Measurements from ENCODE around the gene TTC34. TPM values are rescaled to one million over a fixed set of nuclear protein-coding genes. Genes with fewer than 3 reads are reported as not detected.

The TTC34 gene
- total RNA-seq, 1 donor, result 0.36 TPM

- DNase-seq (ENCODE audit: insufficient read length, low spot score, missing footprints), result peak; percentile 73
- Histone ChIP-seq H3K4me2 (ENCODE audit: insufficient read depth, low read length) (no peak overlapping the region), H2AFZ (ENCODE audit: low read length) (no peak overlapping the region), H3K9me3 (ENCODE audit: low read depth, low read length) (no peaks in the 10 kb centered on the region), H3K79me2 (ENCODE audit: insufficient read depth, low read length) (no peaks in the 10 kb centered on the region), H3K4me1 (ENCODE audit: insufficient read depth, low read length) (no peaks in the 10 kb centered on the region), H3K4me3 (ENCODE audit: insufficient read depth, low read length) (no peak overlapping the region), H3K27me3 (ENCODE audit: insufficient read depth, low read length) (no peaks in the 10 kb centered on the region), H3K27ac (ENCODE audit: low read depth, low read length) (no peak overlapping the region), H3K36me3 (ENCODE audit: insufficient read depth, low read length) (no peaks in the 10 kb centered on the region), H4K20me1 (ENCODE audit: insufficient read depth, low read length) (no peaks in the 10 kb centered on the region)
- TF ChIP-seq, protein P1, sequence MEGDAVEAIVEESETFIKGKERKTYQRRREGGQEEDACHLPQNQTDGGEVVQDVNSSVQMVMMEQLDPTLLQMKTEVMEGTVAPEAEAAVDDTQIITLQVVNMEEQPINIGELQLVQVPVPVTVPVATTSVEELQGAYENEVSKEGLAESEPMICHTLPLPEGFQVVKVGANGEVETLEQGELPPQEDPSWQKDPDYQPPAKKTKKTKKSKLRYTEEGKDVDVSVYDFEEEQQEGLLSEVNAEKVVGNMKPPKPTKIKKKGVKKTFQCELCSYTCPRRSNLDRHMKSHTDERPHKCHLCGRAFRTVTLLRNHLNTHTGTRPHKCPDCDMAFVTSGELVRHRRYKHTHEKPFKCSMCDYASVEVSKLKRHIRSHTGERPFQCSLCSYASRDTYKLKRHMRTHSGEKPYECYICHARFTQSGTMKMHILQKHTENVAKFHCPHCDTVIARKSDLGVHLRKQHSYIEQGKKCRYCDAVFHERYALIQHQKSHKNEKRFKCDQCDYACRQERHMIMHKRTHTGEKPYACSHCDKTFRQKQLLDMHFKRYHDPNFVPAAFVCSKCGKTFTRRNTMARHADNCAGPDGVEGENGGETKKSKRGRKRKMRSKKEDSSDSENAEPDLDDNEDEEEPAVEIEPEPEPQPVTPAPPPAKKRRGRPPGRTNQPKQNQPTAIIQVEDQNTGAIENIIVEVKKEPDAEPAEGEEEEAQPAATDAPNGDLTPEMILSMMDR (IDR thresholded peaks at IDR 0.05; ENCODE audit: extremely low read depth, low read depth, low read length), result no peak
Observed at GRCh38 chr1:2787163-2787911, 14.2 kb downstream of the TTC34 start.

DNA sequence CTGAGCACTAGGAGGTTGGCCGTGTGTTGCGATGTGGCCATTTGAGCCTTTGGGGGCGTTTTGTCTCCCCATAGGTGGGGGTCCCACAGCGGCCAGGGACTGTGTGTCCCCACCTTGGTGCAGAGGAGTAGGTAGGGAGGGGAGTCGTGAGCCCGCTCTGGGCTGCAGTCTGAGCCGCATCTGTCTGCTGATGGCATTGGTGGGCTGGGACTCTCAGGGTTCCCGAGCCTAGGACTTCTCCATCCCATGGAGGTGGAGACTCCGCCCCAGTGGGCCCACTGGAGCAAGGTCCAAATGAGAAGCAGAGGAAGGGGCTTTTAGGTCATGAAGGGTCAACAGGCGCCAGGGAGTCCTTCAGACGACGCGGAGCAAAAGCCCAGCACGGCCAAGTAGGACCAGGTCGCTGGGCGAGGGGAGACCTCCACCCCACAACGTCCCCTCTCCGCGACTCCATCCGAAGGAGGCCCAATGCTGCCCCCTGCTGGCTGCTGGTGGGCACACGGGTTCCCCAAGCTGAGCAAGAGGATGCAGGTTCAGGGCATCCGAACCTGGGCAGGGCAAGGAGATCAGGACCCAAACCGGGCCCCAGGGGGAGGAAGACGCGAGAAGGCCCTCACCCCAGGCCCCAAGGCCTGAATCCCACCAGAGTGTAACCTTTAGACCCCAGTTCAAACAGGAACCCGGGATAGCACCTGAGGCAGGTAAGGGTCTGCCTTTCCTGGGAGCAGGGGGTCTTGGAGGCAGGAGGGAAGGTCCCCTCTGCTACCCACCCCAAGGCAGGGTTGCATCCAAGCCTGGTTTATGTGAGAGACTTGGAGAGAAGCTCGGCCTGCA is 14.9 kb downstream of the TTC34 start:
- H3K4me2 ChIP-seq (ENCODE audit: insufficient read depth, low read length), result no peak overlapping the region
- no peaks in the 10 kb centered on the region for H3K4me1 ChIP-seq (ENCODE audit: insufficient read depth, low read length)
- TF ChIP-seq, protein P1 (IDR thresholded peaks at IDR 0.05; ENCODE audit: extremely low read depth, low read depth, low read length), result peak; percentile 43
- no peak overlapping the region for H3K27ac ChIP-seq (ENCODE audit: low read depth, low read length)
- H3K27me3 ChIP-seq (ENCODE audit: insufficient read depth, low read length), result no peaks in the 10 kb centered on the region
- DNase-seq (ENCODE audit: insufficient read length, low spot score, missing footprints), result peak; percentile 89
- H2AFZ ChIP-seq (ENCODE audit: low read length), result no peak overlapping the region
- H4K20me1 ChIP-seq (ENCODE audit: insufficient read depth, low read length), result no peaks in the 10 kb centered on the region
- peaks cover 3% of the 10 kb centered on the region for H3K9me3 ChIP-seq (ENCODE audit: low read depth, low read length)
- no peaks in the 10 kb centered on the region for H3K36me3 ChIP-seq (ENCODE audit: insufficient read depth, low read length)
- no peak overlapping the region for H3K4me3 ChIP-seq (ENCODE audit: insufficient read depth, low read length)
- H3K79me2 ChIP-seq (ENCODE audit: insufficient read depth, low read length), result no peaks in the 10 kb centered on the region

GRCh38 chr1:2785631-2786328 is 15.7 kb downstream of the TTC34 start:
- peaks cover 3% of the 10 kb centered on the region for H3K9me3 ChIP-seq (ENCODE audit: low read depth, low read length)
- H3K27ac ChIP-seq (ENCODE audit: low read depth, low read length), result no peak overlapping the region
- H2AFZ ChIP-seq (ENCODE audit: low read length), result no peak overlapping the region
- no peaks in the 10 kb centered on the region for H4K20me1 ChIP-seq (ENCODE audit: insufficient read depth, low read length)
- H3K27me3 ChIP-seq (ENCODE audit: insufficient read depth, low read length), result no peaks in the 10 kb centered on the region
- no peak overlapping the region for H3K4me2 ChIP-seq (ENCODE audit: insufficient read depth, low read length)
- H3K79me2 ChIP-seq (ENCODE audit: insufficient read depth, low read length), result no peaks in the 10 kb centered on the region
- peak; percentile 35 for DNase-seq (ENCODE audit: insufficient read length, low spot score, missing footprints)
- H3K4me3 ChIP-seq (ENCODE audit: insufficient read depth, low read length), result no peak overlapping the region
- no peaks in the 10 kb centered on the region for H3K36me3 ChIP-seq (ENCODE audit: insufficient read depth, low read length)
- TF ChIP-seq, protein P1 (IDR thresholded peaks at IDR 0.05; ENCODE audit: extremely low read depth, low read depth, low read length), result no peak
- no peaks in the 10 kb centered on the region for H3K4me1 ChIP-seq (ENCODE audit: insufficient read depth, low read length)

Data from osteoblast (primary cell).